ENCODE results near the gene LAMC1.

The LAMC1 gene

GRCh38 chr1:183081402-183082120 is 58.3 kb downstream of the LAMC1 start:
- TF ChIP-seq CTCF (conservative IDR thresholded peaks at IDR 0.05; ENCODE audit: control insufficient read depth, insufficient read depth, low read depth, low read length) = no peak
- no peak for DNase-seq (ENCODE audit: low read depth)
- H3K4me3 ChIP-seq (ENCODE audit: control insufficient read depth, low read depth, low read length) = no peak overlapping the region

- no peak for TF ChIP-seq CTCF (conservative IDR thresholded peaks at IDR 0.05; ENCODE audit: control insufficient read depth, insufficient read depth, low read depth, low read length)
- DNase-seq (ENCODE audit: low read depth) = no peak
- no peak overlapping the region for H3K4me3 ChIP-seq (ENCODE audit: control insufficient read depth, low read depth, low read length)
Measured at GRCh38 chr1:183082650-183083049, 59.4 kb downstream of the LAMC1 start.

DNA sequence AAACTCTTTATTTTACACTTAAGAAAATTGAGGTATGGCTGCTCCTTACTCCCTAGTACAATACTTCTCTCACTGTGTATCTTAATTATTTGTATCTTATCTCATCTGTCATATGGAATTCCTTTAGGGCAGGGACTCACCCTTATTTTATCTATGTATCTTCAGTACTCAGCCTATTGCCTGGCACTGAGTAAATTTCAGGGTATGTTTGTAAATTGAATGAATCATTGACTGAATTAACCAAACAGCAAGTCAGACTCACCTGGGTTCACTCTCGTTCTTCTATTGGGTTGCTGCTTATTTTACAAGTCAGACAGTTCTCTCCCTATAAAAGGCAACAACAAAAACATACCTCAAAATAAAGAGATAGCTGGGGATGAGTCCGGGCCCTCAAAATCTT is 63.8 kb downstream of the LAMC1 start:
- DNase-seq (ENCODE audit: low read depth) = no peak
- no peak for TF ChIP-seq CTCF (conservative IDR thresholded peaks at IDR 0.05; ENCODE audit: control insufficient read depth, insufficient read depth, low read depth, low read length)
- no peak overlapping the region for H3K4me3 ChIP-seq (ENCODE audit: control insufficient read depth, low read depth, low read length)

DNA sequence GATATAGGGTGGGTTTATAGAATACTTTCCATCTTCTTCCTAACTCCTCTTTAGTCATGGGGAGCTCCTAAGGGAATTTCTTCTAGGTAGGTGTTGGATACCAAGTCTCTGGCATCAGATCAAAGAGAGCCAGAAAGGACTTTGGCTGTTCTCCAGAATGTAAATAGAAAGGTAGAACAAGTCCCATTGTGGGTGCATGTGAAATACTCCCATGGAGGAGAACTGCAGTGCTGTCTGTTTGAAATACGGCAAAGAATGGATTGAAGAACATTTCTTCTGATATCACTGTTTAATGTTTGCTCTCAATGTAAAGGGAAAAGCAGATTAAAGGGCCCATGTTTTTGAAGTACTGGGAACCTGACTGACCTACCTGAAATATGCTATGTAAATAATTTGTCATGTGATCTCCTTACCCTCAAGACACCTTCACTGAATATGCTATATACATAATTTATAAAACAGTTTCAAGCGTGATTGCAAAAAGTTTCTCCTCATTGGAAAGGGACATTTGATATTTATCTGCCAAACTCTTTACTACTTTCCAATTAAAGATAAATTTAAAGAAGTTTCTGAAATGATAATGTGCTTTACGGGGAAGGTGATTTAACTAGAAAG is 65.9 kb downstream of the LAMC1 start:
- DNase-seq (ENCODE audit: low read depth) = no peak
- no peak for TF ChIP-seq CTCF (conservative IDR thresholded peaks at IDR 0.05; ENCODE audit: control insufficient read depth, insufficient read depth, low read depth, low read length)
- H3K4me3 ChIP-seq (ENCODE audit: control insufficient read depth, low read depth, low read length) = no peak overlapping the region

DNA sequence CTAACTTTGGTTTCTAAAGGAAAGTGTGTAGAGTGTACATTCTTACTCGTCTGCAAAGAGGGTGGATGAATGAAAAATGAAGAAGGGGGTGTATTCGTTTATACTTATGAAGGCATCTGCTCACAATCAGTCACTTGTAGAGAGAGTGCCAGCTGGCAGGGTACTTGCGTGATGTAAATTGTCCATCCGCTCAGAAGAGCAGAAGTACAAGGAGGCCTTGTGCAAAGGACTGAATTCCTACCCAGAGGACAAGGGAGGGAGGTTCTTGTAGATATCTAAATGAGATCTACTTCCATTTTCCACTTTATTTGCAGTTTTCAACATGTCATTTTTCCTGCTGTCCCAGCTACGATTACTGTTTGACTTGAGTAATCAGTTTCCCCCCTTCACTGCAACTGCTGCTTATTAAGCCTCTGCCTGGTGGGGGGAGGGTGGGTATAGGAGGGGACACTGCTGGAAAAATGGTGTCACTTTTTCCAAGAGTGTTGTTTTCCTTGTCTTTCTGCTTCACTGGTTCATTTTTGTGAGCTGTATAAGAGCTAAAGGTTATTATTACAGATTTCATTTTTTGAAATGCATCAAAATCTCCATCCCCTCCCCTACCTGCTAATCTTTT is 67.3 kb downstream of the LAMC1 start:
- TF ChIP-seq CTCF (conservative IDR thresholded peaks at IDR 0.05; ENCODE audit: control insufficient read depth, insufficient read depth, low read depth, low read length) = no peak
- peak; percentile 89 for DNase-seq (ENCODE audit: low read depth)
- H3K4me3 ChIP-seq (ENCODE audit: control insufficient read depth, low read depth, low read length) = no peak overlapping the region

DNA sequence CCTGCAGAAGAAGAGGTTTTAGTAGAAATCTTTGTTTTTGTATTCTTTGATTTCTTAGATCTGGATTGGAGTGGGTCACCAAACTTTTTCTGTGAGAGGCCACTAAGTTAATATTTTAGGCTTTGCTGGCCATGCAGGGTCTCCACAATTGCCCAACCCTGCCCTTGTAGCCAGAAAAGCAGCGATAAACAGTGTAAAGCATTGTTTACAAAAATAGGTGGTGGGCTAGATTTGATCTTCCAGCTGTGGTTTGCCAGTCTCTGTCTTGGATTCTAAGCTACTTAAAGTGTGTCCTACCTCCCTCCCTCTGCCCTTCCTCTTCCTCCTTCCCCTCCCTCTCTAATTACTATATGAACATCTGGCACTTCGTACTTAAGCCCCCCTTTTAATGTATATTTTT is 68.0 kb downstream of the LAMC1 start:
- TF ChIP-seq CTCF (conservative IDR thresholded peaks at IDR 0.05; ENCODE audit: control insufficient read depth, insufficient read depth, low read depth, low read length) = no peak
- no peak overlapping the region for H3K4me3 ChIP-seq (ENCODE audit: control insufficient read depth, low read depth, low read length)
- no peak for DNase-seq (ENCODE audit: low read depth)

Measured in fibroblast of mammary gland (primary cell).